Type B pancreatic cell (in vitro differentiated cells): ENCODE data around the gene KIF13A. TPM values are rescaled to one million over a fixed set of nuclear protein-coding genes. Genes with fewer than 3 reads are reported as not detected.

Source experiments
- DNase-seq: peaks from one replicate; pipeline ENCODE4 v3.0.0; 2021; ENCODE audit warnings: mixed read lengths; ENCODE audit not compliant: unreplicated experiment; ENCODE audit errors: extremely low spot score
- H3K27ac Mint-ChIP-seq: 2 replicates; pipeline ENCODE4 v1.8.0; 2021; ENCODE audit warnings: mild to moderate bottlenecking, mixed read lengths
- H3K27me3 Mint-ChIP-seq: 2 replicates; pipeline ENCODE4 v1.8.0; 2021; ENCODE audit warnings: mixed read lengths
- H3K36me3 Mint-ChIP-seq: 2 replicates; pipeline ENCODE4 v1.8.0; 2021; ENCODE audit warnings: mixed read lengths
- H3K4me1 Mint-ChIP-seq: one replicate; pipeline ENCODE4 v1.8.0; 2021; ENCODE audit warnings: mixed read lengths; ENCODE audit not compliant: unreplicated experiment
- H3K4me3 Mint-ChIP-seq: 2 replicates; pipeline ENCODE4 v1.8.0; 2021; ENCODE audit warnings: mild to moderate bottlenecking, mixed read lengths
- H3K9me3 Mint-ChIP-seq: 2 replicates; pipeline ENCODE4 v1.8.0; 2021; ENCODE audit warnings: mixed read lengths
- CTCF ChIP-seq: fragments of 200-600 bp; sonication (generic); conservative IDR thresholded peaks from 2 replicates; pipeline ENCODE4 v1.5.0; 2021; ENCODE audit warnings: antibody characterized with exemption, mild to moderate bottlenecking
- total RNA-seq: library from RNA; stranded (reverse); gene quantifications from 2 replicates; pipeline ENCODE4 v1.2.1, GENCODE V29; 2021; ENCODE audit warnings: low replicate concordance

KIF13A gene
- total RNA-seq, 1 donor from 2014 or later: 36.9 TPM

- no peak for TF ChIP-seq CTCF
- no peaks in the 10 kb centered on the region for H3K27me3 Mint-ChIP-seq
- H3K4me3 Mint-ChIP-seq: no peak overlapping the region
- peaks cover 16% of the 10 kb centered on the region for H3K4me1 Mint-ChIP-seq
- H3K9me3 Mint-ChIP-seq: no peaks in the 10 kb centered on the region
- DNase-seq: no peak
- no peaks in the 10 kb centered on the region for H3K36me3 Mint-ChIP-seq
- H3K27ac Mint-ChIP-seq: no peak overlapping the region
Observed at GRCh38 chr6:17945575-17945974, 41.9 kb downstream of the KIF13A start.

GRCh38 chr6:17945111-17945510, 42.3 kb downstream of the KIF13A start:
- Mint-ChIP-seq H3K36me3 (peaks cover 4% of the 10 kb centered on the region), H3K4me1 (peaks cover 18% of the 10 kb centered on the region), H3K27ac (no peak overlapping the region), H3K9me3 (no peaks in the 10 kb centered on the region), H3K4me3 (no peak overlapping the region), H3K27me3 (no peaks in the 10 kb centered on the region)
- no peak for TF ChIP-seq CTCF
- DNase-seq: no peak

DNA sequence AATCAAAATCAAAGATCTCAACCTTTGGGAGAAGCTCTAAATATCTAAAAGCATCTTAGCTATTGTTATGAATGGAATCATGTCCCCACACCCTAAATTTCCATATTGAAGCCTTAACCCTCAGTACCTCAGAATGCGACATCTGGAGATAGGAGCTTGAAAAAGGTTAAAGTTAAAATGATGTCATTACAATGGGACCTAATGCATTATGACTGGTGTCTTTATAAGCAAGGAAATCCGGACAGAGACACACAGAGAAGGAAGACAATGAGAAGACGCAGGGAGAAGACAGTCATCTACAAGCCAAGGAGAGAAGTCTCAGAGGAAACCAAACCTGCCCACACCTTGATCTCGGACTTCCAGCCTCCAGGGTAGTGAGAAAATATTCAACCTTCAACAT, 46.1 kb downstream of the KIF13A start:
- H3K36me3 Mint-ChIP-seq: peaks cover 14% of the 10 kb centered on the region
- no peak for TF ChIP-seq CTCF
- no peak overlapping the region for H3K4me3 Mint-ChIP-seq
- DNase-seq: no peak
- H3K27me3 Mint-ChIP-seq: no peaks in the 10 kb centered on the region
- H3K9me3 Mint-ChIP-seq: peaks cover 7% of the 10 kb centered on the region
- no peak overlapping the region for H3K27ac Mint-ChIP-seq
- H3K4me1 Mint-ChIP-seq: peaks cover 25% of the 10 kb centered on the region

DNA sequence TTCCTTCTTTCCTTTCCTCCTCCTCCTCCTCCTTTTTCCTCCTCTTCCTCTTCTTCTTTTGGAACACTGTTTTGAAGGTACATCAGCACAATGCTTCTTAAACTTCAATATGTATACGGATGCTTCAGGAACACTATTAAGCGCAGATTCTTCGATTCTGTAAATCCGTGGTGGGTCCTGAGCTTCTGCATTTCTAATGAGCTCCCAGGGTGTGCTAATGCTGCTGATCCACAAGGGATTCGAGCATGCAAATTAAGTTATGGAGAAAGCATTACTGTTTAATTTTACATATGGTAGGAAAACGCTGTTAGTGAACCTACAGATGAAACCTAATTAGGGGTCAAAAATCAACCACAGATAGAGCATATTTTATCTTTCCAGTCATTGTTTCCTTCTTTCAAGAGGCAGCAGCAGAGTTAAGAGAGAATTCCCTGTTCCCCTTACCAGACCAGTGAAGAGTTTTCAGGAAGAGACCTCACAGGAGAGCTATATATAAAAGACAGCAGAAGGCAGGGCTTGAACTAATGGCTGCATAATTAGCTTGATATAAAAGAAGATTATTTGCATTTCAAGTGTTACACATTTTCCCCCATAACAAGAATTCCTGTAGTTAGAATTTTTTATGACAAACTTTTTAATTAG, 47.2 kb downstream of the KIF13A start:
- Mint-ChIP-seq H3K4me3 (no peak overlapping the region), H3K27ac (no peak overlapping the region), H3K27me3 (no peaks in the 10 kb centered on the region), H3K36me3 (peaks cover 14% of the 10 kb centered on the region), H3K9me3 (peaks cover 7% of the 10 kb centered on the region), H3K4me1 (peaks cover 31% of the 10 kb centered on the region)
- no peak for DNase-seq
- TF ChIP-seq CTCF: no peak

GRCh38 chr6:17938901-17939300, 48.5 kb downstream of the KIF13A start:
- no peak overlapping the region for H3K4me3 Mint-ChIP-seq
- no peak overlapping the region for H3K27ac Mint-ChIP-seq

More at GRCh38 chr6:17938901-17939300, 48.5 kb downstream of the KIF13A start:
- TF ChIP-seq CTCF: no peak
- H3K4me1 Mint-ChIP-seq: peaks cover 28% of the 10 kb centered on the region
- H3K9me3 Mint-ChIP-seq: peaks cover 7% of the 10 kb centered on the region
- no peak for DNase-seq
- H3K36me3 Mint-ChIP-seq: peaks cover 14% of the 10 kb centered on the region
- no peaks in the 10 kb centered on the region for H3K27me3 Mint-ChIP-seq
